ENCODE measurements around the gene PSME4.
"Not testable (repeated sequence)": the region's sequence is repeated elsewhere in the genome, so short reads cannot be mapped to it uniquely, and the experiment has no call there.

Gene PSME4

GRCh38 chr2:53841651-53842050 lies 129.1 kb downstream of the PSME4 start:
- not testable (repeated sequence) for ATAC-seq, H3K4me3 Mint-ChIP-seq, H3K9me3 Mint-ChIP-seq, H3K27me3 Mint-ChIP-seq, DNase-seq, H3K4me1 Mint-ChIP-seq, H3K27ac Mint-ChIP-seq

DNA sequence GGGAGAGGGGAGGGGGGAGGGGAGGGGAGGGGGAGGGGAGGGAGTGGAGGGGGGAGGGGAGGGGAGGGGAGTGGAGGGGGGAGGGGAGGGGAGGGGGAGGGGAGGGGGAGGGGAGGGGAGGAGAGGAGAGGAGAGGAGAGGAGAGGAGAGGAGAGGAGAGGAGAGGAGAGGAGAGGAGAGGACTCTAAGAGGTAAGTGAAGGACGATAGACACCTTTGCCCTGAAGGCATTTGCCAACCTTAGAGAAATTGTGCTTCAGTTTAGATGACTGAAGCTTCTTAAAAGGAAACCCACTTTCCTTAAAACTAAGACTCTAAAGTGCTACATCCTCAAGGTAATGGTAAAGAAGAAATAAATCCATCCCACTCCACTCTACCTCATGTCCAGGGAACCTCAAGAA lies 130.2 kb downstream of the PSME4 start:
- Mint-ChIP-seq H3K27ac (no peak overlapping the region), H3K9me3 (no peaks in the 10 kb centered on the region), H3K4me3 (no peak overlapping the region), H3K4me1 (no peaks in the 10 kb centered on the region), H3K27me3 (no peaks in the 10 kb centered on the region)
- ATAC-seq: peak; percentile 43
- no peak for DNase-seq

DNA sequence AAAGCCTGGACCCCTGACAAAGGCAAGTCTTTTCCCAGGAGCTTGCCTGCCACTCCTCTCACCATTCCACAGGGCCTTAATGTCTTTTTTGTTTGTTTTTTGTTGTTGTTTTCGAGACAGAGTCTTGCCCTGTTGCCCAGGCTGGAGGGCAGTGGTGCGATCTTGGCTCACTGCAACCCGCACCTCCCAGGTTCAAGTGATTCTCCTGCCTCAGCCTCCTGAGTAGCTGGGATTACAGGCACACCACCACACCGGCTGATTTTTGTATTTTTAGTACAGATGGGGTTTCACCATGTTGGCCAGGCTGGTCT lies 140.9 kb downstream of the PSME4 start:
- H3K9me3 Mint-ChIP-seq: peaks cover 6 to 17% of the 10 kb centered on the region in 2 donors
- DNase-seq, H3K4me1 Mint-ChIP-seq, H3K4me3 Mint-ChIP-seq, H3K27me3 Mint-ChIP-seq, ATAC-seq, H3K27ac Mint-ChIP-seq: not testable (repeated sequence)

- Mint-ChIP-seq H3K27me3 (no peaks in the 10 kb centered on the region), H3K4me3 (no peak overlapping the region)
- no peak for ATAC-seq
These were observed 141.4 kb downstream of the PSME4 start for GRCh38 chr2:53829273-53829979.

DNA sequence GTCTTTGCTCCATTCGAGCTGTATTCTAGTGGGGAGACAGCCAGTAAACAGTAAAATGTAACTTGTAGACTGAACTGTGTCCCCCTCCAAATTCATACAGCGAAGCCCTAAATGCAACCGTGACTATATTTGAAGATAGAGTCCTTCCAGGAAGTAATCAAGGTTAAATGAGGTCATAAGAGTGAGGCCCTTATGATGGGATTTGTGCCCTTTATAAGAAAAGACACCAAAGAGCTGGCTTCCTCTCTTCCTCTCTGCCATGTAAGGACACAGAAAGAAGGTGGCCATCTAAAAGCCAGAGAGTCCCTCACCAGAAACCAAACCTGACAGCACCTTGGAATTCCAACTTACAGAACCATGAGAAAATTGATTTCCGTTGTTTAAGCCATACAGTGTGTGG lies 142.5 kb downstream of the PSME4 start:
- Mint-ChIP-seq H3K27ac (peak overlapping the region in 1 of 2 donors; percentile 81), H3K27me3 (no peaks in the 10 kb centered on the region), H3K9me3 (peaks cover 6 to 17% of the 10 kb centered on the region in 2 donors), H3K4me1 (no peaks in the 10 kb centered on the region), H3K4me3 (no peak overlapping the region)
- ATAC-seq (no peak), DNase-seq (no peak)

More at GRCh38 chr2:53829273-53829979, 141.4 kb downstream of the PSME4 start:
- Mint-ChIP-seq H3K9me3 (peaks cover 6 to 17% of the 10 kb centered on the region in 2 donors), H3K27ac (no peak overlapping the region), H3K4me1 (no peaks in the 10 kb centered on the region)
- DNase-seq: no peak

GRCh38 chr2:53827398-53828175 lies 143.2 kb downstream of the PSME4 start:
- H3K4me1 Mint-ChIP-seq: no peaks in the 10 kb centered on the region
- no peak overlapping the region for H3K27ac Mint-ChIP-seq
- peaks cover 6 to 17% of the 10 kb centered on the region in 2 donors for H3K9me3 Mint-ChIP-seq
- no peak for ATAC-seq
- no peak overlapping the region for H3K4me3 Mint-ChIP-seq
- no peaks in the 10 kb centered on the region for H3K27me3 Mint-ChIP-seq
- no peak for DNase-seq

DNA sequence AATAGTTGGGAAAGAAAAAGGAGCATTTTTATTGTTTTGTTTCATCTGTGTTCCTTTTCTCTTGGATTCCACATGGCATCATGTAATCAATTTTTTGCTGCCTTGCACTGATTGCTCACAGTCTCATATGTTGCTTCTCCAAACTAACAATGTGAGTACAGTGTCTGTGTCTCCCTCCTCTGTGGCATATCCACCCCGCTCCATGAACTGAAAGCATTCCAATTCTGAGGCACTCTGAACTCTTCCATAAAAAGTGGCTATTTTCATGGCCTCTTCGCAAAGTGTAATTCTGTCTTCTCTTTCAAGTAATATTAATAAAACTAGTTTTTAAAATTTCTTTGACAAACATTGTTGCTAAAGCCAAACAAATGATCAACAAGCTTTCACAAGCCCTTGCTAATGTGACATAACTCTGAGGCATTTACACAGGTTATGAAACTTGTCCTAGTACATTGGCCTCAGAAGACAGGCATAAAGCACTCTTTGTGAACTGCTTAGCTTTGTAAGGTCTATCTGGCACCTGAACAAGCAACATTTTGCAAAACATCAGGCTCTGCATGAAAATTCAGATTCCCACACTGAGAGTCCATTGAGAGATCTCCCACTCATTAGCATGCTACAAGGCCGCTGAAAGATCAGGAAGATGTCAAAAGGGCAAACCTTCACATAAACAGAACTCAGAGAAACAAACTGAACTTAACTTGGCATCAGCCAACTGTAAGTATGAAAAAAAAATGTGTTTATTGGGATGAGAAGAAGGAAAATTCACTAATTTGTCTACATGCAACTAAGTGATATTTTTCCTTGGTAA lies 144.0 kb downstream of the PSME4 start:
- no peak overlapping the region for H3K27ac Mint-ChIP-seq
- ATAC-seq (no peak), DNase-seq (no peak)
- no peak overlapping the region for H3K4me3 Mint-ChIP-seq
- no peaks in the 10 kb centered on the region for H3K4me1 Mint-ChIP-seq
- H3K9me3 Mint-ChIP-seq: peaks cover 6 to 17% of the 10 kb centered on the region in 2 donors
- H3K27me3 Mint-ChIP-seq: no peaks in the 10 kb centered on the region

DNA sequence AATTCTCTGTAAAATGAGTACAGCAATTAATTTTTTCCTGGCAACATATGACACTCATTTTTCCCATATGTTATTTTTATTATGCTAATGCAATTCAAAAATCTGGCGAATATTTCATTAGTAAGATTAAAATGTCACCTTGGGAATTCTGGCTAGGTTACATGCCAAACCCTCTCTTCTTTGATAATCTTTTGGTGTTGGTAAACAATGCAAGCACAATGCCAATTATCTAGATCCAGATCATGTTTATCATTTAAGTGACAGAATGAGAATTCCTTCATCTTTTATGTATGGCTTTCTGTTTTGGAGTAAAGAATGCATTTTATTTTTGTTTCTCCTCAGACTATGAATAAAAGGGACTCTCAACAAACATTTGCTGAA lies 144.8 kb downstream of the PSME4 start:
- ATAC-seq: no peak
- no peak for DNase-seq
- no peaks in the 10 kb centered on the region for H3K27me3 Mint-ChIP-seq
- peaks cover 6 to 17% of the 10 kb centered on the region in 2 donors for H3K9me3 Mint-ChIP-seq
- no peaks in the 10 kb centered on the region for H3K4me1 Mint-ChIP-seq
- no peak overlapping the region for H3K4me3 Mint-ChIP-seq
- no peak overlapping the region for H3K27ac Mint-ChIP-seq

- not testable (repeated sequence) for H3K4me1 Mint-ChIP-seq, H3K27ac Mint-ChIP-seq, H3K4me3 Mint-ChIP-seq, H3K27me3 Mint-ChIP-seq
- DNase-seq: peak; percentile 12 to 24
- peak; percentile 57 for ATAC-seq
- peaks cover 4 to 11% of the 10 kb centered on the region in 2 donors for H3K9me3 Mint-ChIP-seq
These were observed 147.2 kb downstream of the PSME4 start for GRCh38 chr2:53823639-53824038.

- Mint-ChIP-seq H3K4me3 (no peak overlapping the region), H3K4me1 (no peaks in the 10 kb centered on the region), H3K27me3 (no peaks in the 10 kb centered on the region), H3K9me3 (no peaks in the 10 kb centered on the region), H3K27ac (peak overlapping the region in 1 of 2 donors; percentile 6)
- ATAC-seq (no peak), DNase-seq (no peak)
These were observed 149.0 kb downstream of the PSME4 start for GRCh38 chr2:53821810-53822209.

DNA sequence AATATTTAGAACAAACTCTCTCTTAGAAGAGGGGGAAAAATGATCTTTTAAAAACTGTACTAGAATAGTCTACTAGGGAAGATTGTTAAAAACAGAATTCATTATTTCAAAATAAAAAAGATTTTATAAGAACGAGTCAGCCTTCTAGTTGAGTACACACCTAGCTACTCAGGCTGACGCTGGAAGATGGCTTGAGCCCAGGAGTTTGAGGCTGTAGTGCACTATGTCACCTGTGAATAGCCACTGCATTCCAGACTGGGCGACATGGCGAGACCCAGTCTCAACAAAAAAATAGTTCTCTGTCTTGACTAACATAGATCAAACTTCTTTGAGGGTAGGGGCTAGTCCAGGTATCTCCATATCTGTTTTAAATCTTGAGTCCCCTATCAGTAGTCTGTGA lies 150.1 kb downstream of the PSME4 start:
- no peaks in the 10 kb centered on the region for H3K9me3 Mint-ChIP-seq
- no peak for DNase-seq
- H3K4me1 Mint-ChIP-seq: no peaks in the 10 kb centered on the region
- ATAC-seq: no peak
- no peaks in the 10 kb centered on the region for H3K27me3 Mint-ChIP-seq
- H3K27ac Mint-ChIP-seq: no peak overlapping the region
- H3K4me3 Mint-ChIP-seq: no peak overlapping the region

DNA sequence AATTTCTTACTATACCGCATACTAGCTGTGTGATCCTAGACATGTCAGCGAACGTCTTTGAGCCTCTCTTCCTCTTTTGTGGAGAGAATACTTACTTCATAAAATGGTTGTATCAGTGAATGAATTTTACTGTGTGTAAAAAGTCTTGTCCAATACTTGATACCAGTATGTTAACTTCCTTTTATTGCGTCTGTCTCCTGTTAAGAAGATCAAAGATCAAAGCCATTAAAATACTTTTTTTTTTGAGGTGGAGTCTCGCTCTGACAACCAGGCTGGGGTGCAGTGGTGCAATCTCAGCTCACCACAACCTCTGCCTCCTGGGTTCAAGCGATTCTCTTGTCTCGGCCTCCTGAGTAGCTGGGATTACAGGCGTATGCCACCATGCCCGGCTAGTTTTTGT lies 150.7 kb downstream of the PSME4 start:
- H3K4me1 Mint-ChIP-seq: no peaks in the 10 kb centered on the region
- no peaks in the 10 kb centered on the region for H3K27me3 Mint-ChIP-seq
- H3K9me3 Mint-ChIP-seq: no peaks in the 10 kb centered on the region
- DNase-seq (no peak), ATAC-seq (no peak)
- H3K4me3 Mint-ChIP-seq: no peak overlapping the region
- no peak overlapping the region for H3K27ac Mint-ChIP-seq

- no peak overlapping the region for H3K27ac Mint-ChIP-seq
- DNase-seq (no peak), ATAC-seq (no peak)
- no peak overlapping the region for H3K4me3 Mint-ChIP-seq
- no peaks in the 10 kb centered on the region for H3K27me3 Mint-ChIP-seq
- H3K9me3 Mint-ChIP-seq: no peaks in the 10 kb centered on the region
- no peaks in the 10 kb centered on the region for H3K4me1 Mint-ChIP-seq
These were observed 151.2 kb downstream of the PSME4 start for GRCh38 chr2:53819634-53820033.

DNA sequence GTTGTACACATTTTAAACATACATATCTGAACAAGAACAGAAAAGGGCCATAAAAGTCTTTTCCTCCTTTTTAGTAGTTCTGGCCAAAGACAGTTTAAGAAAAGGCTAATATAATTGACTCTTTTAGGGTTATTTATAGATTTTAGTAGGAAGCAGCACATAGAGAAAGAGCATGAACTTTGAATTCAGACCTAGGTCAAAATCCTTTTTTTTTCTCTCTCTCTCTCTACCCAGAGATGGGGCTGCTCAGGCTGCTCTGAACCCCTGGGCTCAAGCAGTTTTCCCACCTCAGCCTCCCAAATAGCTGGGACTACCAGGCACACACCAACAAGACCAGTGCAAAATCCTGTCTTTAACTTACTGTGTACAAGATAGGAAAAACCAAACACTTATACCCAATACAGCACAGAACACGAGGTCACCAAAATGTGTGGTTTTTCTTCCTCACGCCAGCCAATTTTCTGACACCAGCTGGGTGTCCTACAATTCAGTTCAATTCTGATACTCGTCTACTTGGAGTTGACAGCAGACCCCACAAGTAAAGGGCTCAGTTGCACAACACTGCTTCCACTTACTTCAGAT lies 151.8 kb downstream of the PSME4 start:
- no peak overlapping the region for H3K4me3 Mint-ChIP-seq
- H3K27ac Mint-ChIP-seq: peak overlapping the region in 1 of 2 donors; percentile 16
- no peaks in the 10 kb centered on the region for H3K27me3 Mint-ChIP-seq
- ATAC-seq (no peak), DNase-seq (no peak)
- no peaks in the 10 kb centered on the region for H3K9me3 Mint-ChIP-seq
- no peaks in the 10 kb centered on the region for H3K4me1 Mint-ChIP-seq

Data from stimulated activated naive CD8-positive, alpha-beta T cell treated with anti-CD3 and anti-CD28 coated beads, Interleukin-15, amount 100 ng/mL, for 72 hours (primary cell).